Measurements from ENCODE around the gene TADA2B. TPM values are rescaled to one million over a fixed set of nuclear protein-coding genes. Genes with fewer than 3 reads are reported as not detected.

TADA2B gene
- total and polyA plus RNA-seq, 7 donors, result 13.8 to 22.7 (median 16.6) TPM

- H3K4me1 ChIP-seq, result peaks cover 0 to 4% (median 0%) of the 10 kb centered on the region in 4 donors
- peaks cover 12 to 96% (median 27%) of the 10 kb centered on the region in 4 donors for H3K36me3 ChIP-seq
- H3K9me3 ChIP-seq, result no peaks in the 10 kb centered on the region
- no peaks in the 10 kb centered on the region for H3K27me3 ChIP-seq
- WGBS, 2 donors, result 92 to 93% methylated on average over 4 of the region's 4 CpGs
- H3K27ac ChIP-seq, result no peak overlapping the region
- intact Hi-C loops (cut with DNase I), result no loop called here
- no peak overlapping the region for H3K4me3 ChIP-seq
- DNase-seq, result no peak
- TF ChIP-seq CTCF (IDR thresholded peaks at IDR 0.05) (no peak), EP300 (IDR thresholded peaks at IDR 0.05) (no peak), POLR2A (IDR thresholded peaks at IDR 0.05) (no peak), POLR2AphosphoS5 (IDR thresholded peaks at IDR 0.05) (no peak)
Observed at GRCh38 chr4:7005571-7005970, 37.6 kb upstream of the TADA2B start.

GRCh38 chr4:7006411-7006810 is 36.8 kb upstream of the TADA2B start:
- Histone ChIP-seq H3K9me3 (no peaks in the 10 kb centered on the region), H3K27ac (no peak overlapping the region), H3K27me3 (no peaks in the 10 kb centered on the region), H3K4me1 (peaks cover 0 to 4% (median 0%) of the 10 kb centered on the region in 4 donors), H3K36me3 (peaks cover 5 to 96% (median 28%) of the 10 kb centered on the region in 4 donors), H3K4me3 (no peak overlapping the region)
- TF ChIP-seq POLR2A (IDR thresholded peaks at IDR 0.05) (no peak), CTCF (IDR thresholded peaks at IDR 0.05) (no peak), POLR2AphosphoS5 (IDR thresholded peaks at IDR 0.05) (no peak), EP300 (IDR thresholded peaks at IDR 0.05) (no peak)
- 73 to 80% methylated on average over 3 of the region's 3 CpGs for WGBS, 2 donors
- no peak for DNase-seq
- intact Hi-C loops (cut with DNase I), result no loop called here

DNA sequence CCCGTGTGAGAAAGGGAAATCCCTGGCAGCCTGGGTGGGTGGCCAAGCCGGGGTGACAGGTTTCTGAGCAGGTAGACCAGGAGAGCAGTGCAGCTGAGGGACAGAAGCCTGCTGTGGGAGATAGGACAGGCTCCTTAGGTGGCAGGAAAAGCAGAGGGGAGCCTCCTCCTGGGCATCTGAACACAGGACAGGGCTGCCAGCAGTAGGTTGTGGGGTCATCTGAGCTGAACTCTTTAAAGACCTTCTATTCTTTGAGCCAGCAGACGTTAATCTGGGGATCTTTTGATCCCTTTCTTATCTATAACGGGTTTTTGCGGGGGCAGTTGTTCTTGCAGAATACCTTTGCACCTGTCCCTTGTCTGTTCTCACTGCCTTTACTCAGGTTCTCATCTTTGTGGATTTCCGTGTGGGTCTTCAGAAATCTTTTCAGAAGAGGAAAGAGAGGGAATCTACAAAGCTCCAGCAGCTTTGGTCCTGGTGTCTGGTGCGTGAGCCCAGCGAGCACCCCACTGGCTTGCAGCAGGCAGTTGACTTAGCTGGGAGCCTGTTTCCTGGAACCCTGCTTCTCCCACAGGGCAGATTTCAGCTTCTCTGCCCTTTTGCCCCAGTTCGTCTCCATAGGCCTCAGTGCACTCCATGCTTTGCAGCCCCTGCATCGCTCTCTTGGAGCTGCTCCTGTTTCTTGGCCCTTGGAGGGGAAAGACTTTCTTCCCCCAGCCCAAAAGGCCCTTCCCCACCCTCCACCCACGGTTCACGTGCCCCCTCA is 35.8 kb upstream of the TADA2B start:
- Histone ChIP-seq H3K36me3 (peaks cover 0 to 97% (median 26%) of the 10 kb centered on the region in 4 donors), H3K4me3 (no peak overlapping the region), H3K27me3 (no peaks in the 10 kb centered on the region), H3K4me1 (peaks cover 0 to 4% (median 0%) of the 10 kb centered on the region in 4 donors), H3K9me3 (no peaks in the 10 kb centered on the region), H3K27ac (no peak overlapping the region)
- no peak for TF ChIP-seq POLR2AphosphoS5 (IDR thresholded peaks at IDR 0.05)
- no peak for TF ChIP-seq POLR2A (IDR thresholded peaks at IDR 0.05)
- no peak for TF ChIP-seq CTCF (IDR thresholded peaks at IDR 0.05)
- no peak for TF ChIP-seq EP300 (IDR thresholded peaks at IDR 0.05)
- 75 to 87% methylated on average over 12 of the region's 12 CpGs for WGBS, 2 donors
- DNase-seq, result no peak
- intact Hi-C loops (cut with DNase I), result no loop called here

GRCh38 chr4:7007944-7008343 is 35.2 kb upstream of the TADA2B start:
- WGBS, 2 donors, result 43 to 59% methylated on average over 2 of the region's 2 CpGs
- intact Hi-C loops (cut with DNase I), result no loop called here
- Histone ChIP-seq H3K4me1 (peaks cover 0 to 4% (median 0%) of the 10 kb centered on the region in 4 donors), H3K36me3 (peaks cover 0 to 98% (median 25%) of the 10 kb centered on the region in 4 donors), H3K27me3 (no peaks in the 10 kb centered on the region), H3K9me3 (no peaks in the 10 kb centered on the region), H3K27ac (no peak overlapping the region), H3K4me3 (no peak overlapping the region)
- DNase-seq, result no peak
- TF ChIP-seq CTCF (IDR thresholded peaks at IDR 0.05), result no peak
- no peak for TF ChIP-seq POLR2AphosphoS5 (IDR thresholded peaks at IDR 0.05)
- TF ChIP-seq EP300 (IDR thresholded peaks at IDR 0.05), result no peak
- no peak for TF ChIP-seq POLR2A (IDR thresholded peaks at IDR 0.05)

Data from sigmoid colon (tissue), 7 donors.